Liver (tissue), 9 donors: ENCODE measurements around the gene PHTF2. TPM values are rescaled to one million over a fixed set of nuclear protein-coding genes. Genes with fewer than 3 reads are reported as not detected.

Experiments used
- DNase-seq: peaks from one replicate; pipeline ENCODE4 v3.0.0-alpha.2; 2017; ENCODE audit warnings: low spot score
- H3K27ac ChIP-seq, 2 donors: one replicate each; pipeline ENCODE4 v1.7.0; 2013; ENCODE audit warnings: inconsistent platforms in 2 of 2, low read length in 2 of 2, control low read depth in 1 of 2, low read depth in 1 of 2, mild to moderate bottlenecking in 1 of 2
- H3K27me3 ChIP-seq, 4 donors: one replicate each; pipeline versions ENCODE4 v1.6.1 to v1.7.0; 2013; ENCODE audit warnings: low read length in 3 of 4, inconsistent platforms in 1 of 4, mild to moderate bottlenecking in 1 of 4, moderate library complexity in 1 of 4; ENCODE audit not compliant: control insufficient read depth in 4 of 4, insufficient read depth in 4 of 4
- H3K36me3 ChIP-seq, 4 donors: one replicate each; pipeline versions ENCODE4 v1.6.1 to v1.7.0; 2013; ENCODE audit warnings: low read length in 3 of 4, mild to moderate bottlenecking in 3 of 4, low read depth in 1 of 4, moderate library complexity in 1 of 4; ENCODE audit not compliant: control insufficient read depth in 4 of 4, insufficient read depth in 3 of 4
- H3K4me1 ChIP-seq, 4 donors: one replicate each; pipeline versions ENCODE4 v1.6.1 to v1.7.0; 2013; ENCODE audit warnings: low read length in 3 of 4, mild to moderate bottlenecking in 3 of 4, moderate library complexity in 1 of 4; ENCODE audit not compliant: control insufficient read depth in 4 of 4, insufficient read depth in 4 of 4
- H3K4me3 ChIP-seq, 3 donors: one replicate each; pipeline versions ENCODE4 v1.6.1 to v1.7.0; 2013; ENCODE audit warnings: low read length in 3 of 3, control low read depth in 1 of 3, low read depth in 1 of 3, mild to moderate bottlenecking in 1 of 3
- H3K9ac ChIP-seq, 2 donors: one replicate each; pipeline ENCODE4 v1.7.0; 2013; ENCODE audit warnings: low read length in 2 of 2, mild to moderate bottlenecking in 2 of 2, moderate library complexity in 2 of 2, control low read depth in 1 of 2, low read depth in 1 of 2
- H3K9me3 ChIP-seq, 4 donors: one replicate each; pipeline versions ENCODE4 v1.6.1 to v1.7.0; 2013; ENCODE audit warnings: low read length in 3 of 4; ENCODE audit not compliant: control insufficient read depth in 4 of 4
- EGR1 ChIP-seq, 2 donors: IDR thresholded peaks; 2 replicates each; pipeline ENCODE4 v1.6.1; 2016 to 2018; ENCODE audit warnings: antibody characterized with exemption in 2 of 2, low read depth in 2 of 2
- FOXA1 ChIP-seq: IDR thresholded peaks from 2 replicates; pipeline ENCODE4 v1.6.1; 2016; ENCODE audit warnings: antibody characterized with exemption
- HNF4A ChIP-seq, 2 donors: conservative IDR thresholded peaks; 2 replicates each; pipeline ENCODE4 v1.6.1; 2016; ENCODE audit warnings: antibody characterized with exemption in 2 of 2, mild to moderate bottlenecking in 2 of 2
- HNF4G ChIP-seq: IDR thresholded peaks from 2 replicates; pipeline ENCODE4 v1.6.1; 2016; ENCODE audit warnings: antibody characterized with exemption
- MAX ChIP-seq: IDR thresholded peaks from 2 replicates; pipeline ENCODE4 v1.6.1; 2016; ENCODE audit warnings: antibody characterized with exemption
- NR2F2 ChIP-seq: IDR thresholded peaks from 2 replicates; pipeline ENCODE4 v1.6.1; 2016; ENCODE audit warnings: antibody characterized with exemption
- RAD21 ChIP-seq, 2 donors: IDR thresholded peaks; 2 replicates each; pipeline ENCODE4 v1.6.1; 2016; ENCODE audit warnings: antibody characterized with exemption in 2 of 2, mild to moderate bottlenecking in 2 of 2
- REST ChIP-seq: IDR thresholded peaks from 2 replicates; pipeline ENCODE4 v1.6.1; 2016; ENCODE audit warnings: antibody characterized with exemption, mild to moderate bottlenecking
- RXRA ChIP-seq, 2 donors: IDR thresholded peaks; 2 replicates each; pipeline ENCODE4 v1.6.1; 2017 to 2018; ENCODE audit warnings: antibody characterized with exemption in 2 of 2, mild to moderate bottlenecking in 1 of 2
- SP1 ChIP-seq: IDR thresholded peaks from 2 replicates; pipeline ENCODE4 v1.6.1; 2018; ENCODE audit warnings: antibody characterized with exemption, mild to moderate bottlenecking
- TAF1 ChIP-seq: conservative IDR thresholded peaks from 2 replicates; pipeline ENCODE4 v1.6.1; 2016; ENCODE audit warnings: antibody characterized with exemption, mild to moderate bottlenecking
- YY1 ChIP-seq: IDR thresholded peaks from 2 replicates; pipeline ENCODE4 v1.6.1; 2016; ENCODE audit warnings: antibody characterized with exemption, mild to moderate bottlenecking
- WGBS: extraction: QIAGEN DNeasy Blood & Tissue Kit; methylation state at CpG from one replicate; pipeline ENCODE4 v1.1.7; 2013; 5-methylcytosine and 5-hydroxymethylcytosine counted together
- polyA plus RNA-seq, 2 donors: library from polyadenylated mRNA; stranded (reverse) in 1 of 2; unstranded in 1 of 2; fragments of 200-250 nt in 1 of 2; fragments of >200 nt in 1 of 2; fragmentation: Nextera tagmentation in 1 of 2; extraction: Ambion mirVana in 1 of 2; gene quantifications; one replicate each; pipeline versions ENCODE4 v1.2.1 to v1.2.3, GENCODE V29; 2013 to 2015
- total RNA-seq, 2 donors: library from RNA; depleted of rRNA; stranded (reverse); fragments of >200 nt; gene quantifications; one replicate each; pipeline ENCODE4 v1.2.3, GENCODE V29; 2014
- TF ChIP-seq, protein P1 (sequence below): fragments of 150-350 bp; IDR thresholded peaks from 2 replicates; pipeline ENCODE4 v1.5.1; 2017; ENCODE audit warnings: improper control_type of control experiment, low read depth, low read length; ENCODE audit not compliant: missing input control
- TF ChIP-seq, protein P2 (sequence below): IDR thresholded peaks from 2 replicates; pipeline ENCODE4 v1.6.1; 2016; ENCODE audit warnings: antibody characterized with exemption
- TF ChIP-seq, protein P3 (sequence below): IDR thresholded peaks from 2 replicates; pipeline ENCODE4 v1.6.1; 2016; ENCODE audit warnings: antibody characterized with exemption
- donor health status: healthy.
- donor health status: healthy.
- donor health status: healthy.
- donor health status: healthy.
- donor health status: healthy.

PHTF2 gene
- total and polyA plus RNA-seq, 4 donors: 2.2 to 7.3 (median 4.7) TPM

GRCh38 chr7:77931841-77932240 is 133.3 kb downstream of the PHTF2 start (continued):
- TF ChIP-seq, protein P1, sequence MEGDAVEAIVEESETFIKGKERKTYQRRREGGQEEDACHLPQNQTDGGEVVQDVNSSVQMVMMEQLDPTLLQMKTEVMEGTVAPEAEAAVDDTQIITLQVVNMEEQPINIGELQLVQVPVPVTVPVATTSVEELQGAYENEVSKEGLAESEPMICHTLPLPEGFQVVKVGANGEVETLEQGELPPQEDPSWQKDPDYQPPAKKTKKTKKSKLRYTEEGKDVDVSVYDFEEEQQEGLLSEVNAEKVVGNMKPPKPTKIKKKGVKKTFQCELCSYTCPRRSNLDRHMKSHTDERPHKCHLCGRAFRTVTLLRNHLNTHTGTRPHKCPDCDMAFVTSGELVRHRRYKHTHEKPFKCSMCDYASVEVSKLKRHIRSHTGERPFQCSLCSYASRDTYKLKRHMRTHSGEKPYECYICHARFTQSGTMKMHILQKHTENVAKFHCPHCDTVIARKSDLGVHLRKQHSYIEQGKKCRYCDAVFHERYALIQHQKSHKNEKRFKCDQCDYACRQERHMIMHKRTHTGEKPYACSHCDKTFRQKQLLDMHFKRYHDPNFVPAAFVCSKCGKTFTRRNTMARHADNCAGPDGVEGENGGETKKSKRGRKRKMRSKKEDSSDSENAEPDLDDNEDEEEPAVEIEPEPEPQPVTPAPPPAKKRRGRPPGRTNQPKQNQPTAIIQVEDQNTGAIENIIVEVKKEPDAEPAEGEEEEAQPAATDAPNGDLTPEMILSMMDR: no peak

DNA sequence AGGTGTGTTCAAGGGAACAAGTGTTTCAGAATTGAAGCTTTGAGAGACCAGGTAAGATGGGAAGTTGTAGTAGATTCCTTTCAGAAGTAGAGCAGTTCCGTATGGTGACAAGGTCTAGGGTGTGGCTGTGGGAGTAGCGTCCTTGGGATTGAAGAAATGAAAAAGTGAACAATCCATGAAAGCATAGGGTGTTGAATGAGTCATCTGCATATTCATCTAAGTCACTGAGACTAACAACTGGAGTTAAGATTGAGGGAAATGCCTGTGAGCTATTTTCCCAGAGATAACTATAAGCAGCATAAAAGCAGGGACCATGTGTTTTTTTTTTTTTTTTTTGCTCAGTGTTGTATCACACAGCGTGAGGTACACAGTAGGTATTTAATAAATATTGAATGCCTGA is 134.8 kb downstream of the PHTF2 start:
- H3K4me1 ChIP-seq: no peaks in the 10 kb centered on the region
- H3K27me3 ChIP-seq: no peaks in the 10 kb centered on the region
- DNase-seq: no peak
- no peak overlapping the region for H3K9ac ChIP-seq
- no peak overlapping the region for H3K27ac ChIP-seq
- 94% methylated on average over 3 of the region's 3 CpGs for whole genome bisulfite sequencing
- TF ChIP-seq, protein P2, sequence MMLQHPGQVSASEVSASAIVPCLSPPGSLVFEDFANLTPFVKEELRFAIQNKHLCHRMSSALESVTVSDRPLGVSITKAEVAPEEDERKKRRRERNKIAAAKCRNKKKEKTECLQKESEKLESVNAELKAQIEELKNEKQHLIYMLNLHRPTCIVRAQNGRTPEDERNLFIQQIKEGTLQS: no peak
- TF ChIP-seq RXRA (IDR thresholded peaks at IDR 0.05) (no peak), RAD21 (IDR thresholded peaks at IDR 0.05) (no peak), NR2F2 (no peak), YY1 (no peak), EGR1 (IDR thresholded peaks at IDR 0.05; ENCODE audit: low read depth in 2 of 2) (no peak), HNF4G (no peak), TAF1 (no peak), REST (no peak), SP1 (no peak), FOXA1 (no peak), MAX (no peak), HNF4A (conservative IDR thresholded peaks at IDR 0.05) (no peak)
- TF ChIP-seq, protein P1: no peak
- TF ChIP-seq, protein P3, sequence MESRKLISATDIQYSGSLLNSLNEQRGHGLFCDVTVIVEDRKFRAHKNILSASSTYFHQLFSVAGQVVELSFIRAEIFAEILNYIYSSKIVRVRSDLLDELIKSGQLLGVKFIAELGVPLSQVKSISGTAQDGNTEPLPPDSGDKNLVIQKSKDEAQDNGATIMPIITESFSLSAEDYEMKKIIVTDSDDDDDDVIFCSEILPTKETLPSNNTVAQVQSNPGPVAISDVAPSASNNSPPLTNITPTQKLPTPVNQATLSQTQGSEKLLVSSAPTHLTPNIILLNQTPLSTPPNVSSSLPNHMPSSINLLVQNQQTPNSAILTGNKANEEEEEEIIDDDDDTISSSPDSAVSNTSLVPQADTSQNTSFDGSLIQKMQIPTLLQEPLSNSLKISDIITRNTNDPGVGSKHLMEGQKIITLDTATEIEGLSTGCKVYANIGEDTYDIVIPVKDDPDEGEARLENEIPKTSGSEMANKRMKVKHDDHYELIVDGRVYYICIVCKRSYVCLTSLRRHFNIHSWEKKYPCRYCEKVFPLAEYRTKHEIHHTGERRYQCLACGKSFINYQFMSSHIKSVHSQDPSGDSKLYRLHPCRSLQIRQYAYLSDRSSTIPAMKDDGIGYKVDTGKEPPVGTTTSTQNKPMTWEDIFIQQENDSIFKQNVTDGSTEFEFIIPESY: no peak
- H3K9me3 ChIP-seq: no peaks in the 10 kb centered on the region
- H3K4me3 ChIP-seq: no peak overlapping the region
- H3K36me3 ChIP-seq: no peaks in the 10 kb centered on the region
